ENCODE results near the gene FAM13B. TPM values are rescaled to one million over a fixed set of nuclear protein-coding genes. Genes with fewer than 3 reads are reported as not detected.
"Not testable (repeated sequence)": the region's sequence is repeated elsewhere in the genome, so short reads cannot be mapped to it uniquely, and the experiment has no call there.

The FAM13B gene
- total RNA-seq = 31.9 TPM

DNA sequence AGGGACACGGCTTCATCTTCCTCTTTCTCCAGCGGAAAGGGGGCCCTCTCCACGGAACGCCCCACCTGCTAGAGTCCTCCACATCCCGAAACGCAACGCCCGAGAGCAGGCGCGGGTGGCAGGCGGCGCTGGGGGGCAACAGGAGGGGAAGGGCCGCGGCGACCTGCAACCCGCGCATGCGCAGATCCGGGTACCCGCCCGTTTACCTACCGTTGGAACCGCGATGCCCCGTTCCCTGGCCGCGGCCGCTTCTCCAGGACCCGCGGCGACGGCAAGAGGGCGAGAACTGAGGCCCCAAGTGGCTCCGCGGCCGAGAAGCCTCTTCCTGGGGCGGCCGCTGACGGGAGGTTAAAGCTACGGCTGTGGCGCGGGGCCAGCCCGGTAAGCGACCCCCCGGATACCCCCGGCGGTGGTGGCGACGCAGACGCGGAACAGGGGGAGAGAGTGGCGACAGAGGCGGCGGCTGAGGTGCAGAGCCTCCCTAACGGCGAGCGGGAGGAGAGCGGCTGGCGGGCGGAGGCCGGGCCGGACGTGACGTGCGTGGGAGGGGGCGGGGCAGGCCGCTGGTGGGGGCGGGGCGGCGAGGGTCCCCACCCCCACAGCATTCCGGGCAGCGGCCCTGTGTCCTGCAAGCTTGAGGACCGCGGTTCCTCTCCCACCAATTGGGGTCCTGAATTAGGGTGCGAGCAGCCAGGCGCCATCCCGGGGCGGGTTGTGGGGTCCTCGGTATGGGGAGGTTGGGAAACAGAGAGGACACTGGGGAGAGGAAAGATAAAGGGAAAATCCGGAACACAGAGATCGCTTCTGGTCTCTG lies at the start of gene FAM13B:
Gene FAM13B (minus strand): TSS at position 508 of the 814 bp plus-strand sequence. CDS start 13,968 bp downstream, outside the sequence.
- peak; percentile 41 for DNase-seq

DNA sequence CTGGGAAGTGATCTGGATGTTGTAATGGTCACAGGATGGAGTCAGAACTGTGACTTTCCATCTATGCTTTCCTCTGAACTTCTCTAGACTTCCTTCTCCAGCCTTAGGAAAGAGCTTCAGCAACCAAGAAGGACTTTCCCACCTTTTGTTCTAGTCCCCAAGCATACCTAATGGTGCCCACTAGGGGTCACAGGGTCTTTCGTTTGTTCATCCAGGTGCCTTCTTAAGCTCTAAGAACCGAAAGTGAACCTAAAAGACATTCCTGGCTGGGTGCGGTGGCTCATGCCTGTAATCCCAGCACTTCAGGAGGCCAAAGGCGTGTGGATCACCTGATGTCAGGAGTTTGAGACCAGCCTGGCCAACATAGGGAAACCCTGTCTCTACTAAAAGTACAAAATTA lies 49.2 kb upstream of the FAM13B start:
- DNase-seq = no peak

DNA sequence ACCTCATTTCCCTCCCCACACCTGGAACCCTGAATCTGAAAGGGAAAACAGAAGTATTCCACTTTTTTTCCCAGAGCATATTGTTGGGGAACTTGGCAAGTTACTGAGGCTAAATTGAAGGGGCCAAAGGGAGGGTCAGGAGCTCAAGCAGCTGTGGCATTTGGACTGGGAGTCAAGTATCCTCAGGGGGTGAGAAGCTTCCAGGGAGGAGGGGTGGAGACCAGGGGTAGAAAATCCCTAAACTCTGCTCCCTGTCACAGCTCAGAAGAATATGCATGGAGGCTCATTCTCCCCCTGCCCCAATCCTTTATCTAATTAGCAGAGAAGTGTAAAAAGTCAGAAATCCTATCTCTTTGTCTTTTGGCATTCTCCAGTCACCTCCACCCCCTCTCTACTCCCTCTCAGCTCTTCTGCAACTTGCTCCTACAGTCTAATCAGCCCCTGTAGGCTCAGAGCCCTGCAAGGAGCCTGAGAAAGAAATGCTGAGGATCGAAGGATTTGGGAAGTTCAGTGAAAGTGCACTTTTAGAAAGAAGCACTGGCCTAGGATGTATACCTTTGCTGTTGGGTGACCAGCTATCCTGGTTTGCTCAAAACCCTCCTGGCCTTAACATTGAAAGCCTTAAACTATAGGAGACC lies 45.2 kb upstream of the FAM13B start:
- DNase-seq = no peak

DNA sequence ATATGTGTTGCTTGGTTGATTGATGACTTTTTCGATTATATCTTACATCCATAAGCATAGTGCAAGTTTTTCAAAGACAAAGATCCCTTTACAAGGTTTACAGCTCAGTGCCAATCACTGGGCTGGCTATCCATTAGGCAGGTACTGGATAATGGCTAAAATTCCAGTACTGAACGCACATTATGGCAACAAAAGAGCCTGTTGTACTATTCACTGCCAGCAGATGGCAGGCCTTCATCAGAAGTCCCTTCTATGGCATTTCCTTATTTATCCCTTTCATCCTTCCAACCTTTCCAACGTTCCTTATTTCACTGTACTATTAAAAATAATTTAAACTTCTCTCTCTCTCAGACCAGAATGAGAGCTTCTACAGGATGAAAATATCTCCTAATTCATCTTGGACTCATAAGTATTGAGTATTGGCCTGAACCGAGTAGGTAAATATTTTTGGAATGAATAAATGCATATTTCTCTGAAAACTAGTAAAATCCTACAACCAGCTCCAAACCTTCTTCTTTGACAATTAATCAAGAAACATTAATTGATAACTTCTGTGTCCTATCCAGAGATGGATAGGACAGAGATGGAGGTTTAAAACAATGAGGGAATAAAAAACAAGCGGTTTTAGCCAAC lies 44.3 kb upstream of the FAM13B start:
- no peak for DNase-seq

DNA sequence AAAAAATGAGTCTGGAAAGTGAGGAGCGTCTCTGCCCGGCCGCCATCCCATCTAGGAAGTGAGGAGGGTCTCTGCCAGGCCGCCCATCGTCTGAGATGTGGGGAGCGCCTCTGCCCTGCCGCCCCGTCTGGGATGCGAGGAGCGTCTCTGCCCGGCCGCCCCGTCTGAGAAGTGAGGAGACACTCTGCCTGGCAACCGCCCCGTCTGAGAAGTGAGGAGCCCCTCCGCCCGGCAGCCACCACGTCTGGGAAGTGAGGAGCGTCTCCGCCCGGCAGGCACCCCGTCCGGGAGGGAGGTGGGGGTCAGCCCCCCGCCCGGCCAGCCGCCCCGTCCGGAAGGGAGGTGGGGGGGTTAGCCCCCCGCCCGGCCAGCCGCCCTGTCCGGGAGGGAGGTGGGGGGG lies 37.1 kb upstream of the FAM13B start:
- not testable (repeated sequence) for DNase-seq

DNA sequence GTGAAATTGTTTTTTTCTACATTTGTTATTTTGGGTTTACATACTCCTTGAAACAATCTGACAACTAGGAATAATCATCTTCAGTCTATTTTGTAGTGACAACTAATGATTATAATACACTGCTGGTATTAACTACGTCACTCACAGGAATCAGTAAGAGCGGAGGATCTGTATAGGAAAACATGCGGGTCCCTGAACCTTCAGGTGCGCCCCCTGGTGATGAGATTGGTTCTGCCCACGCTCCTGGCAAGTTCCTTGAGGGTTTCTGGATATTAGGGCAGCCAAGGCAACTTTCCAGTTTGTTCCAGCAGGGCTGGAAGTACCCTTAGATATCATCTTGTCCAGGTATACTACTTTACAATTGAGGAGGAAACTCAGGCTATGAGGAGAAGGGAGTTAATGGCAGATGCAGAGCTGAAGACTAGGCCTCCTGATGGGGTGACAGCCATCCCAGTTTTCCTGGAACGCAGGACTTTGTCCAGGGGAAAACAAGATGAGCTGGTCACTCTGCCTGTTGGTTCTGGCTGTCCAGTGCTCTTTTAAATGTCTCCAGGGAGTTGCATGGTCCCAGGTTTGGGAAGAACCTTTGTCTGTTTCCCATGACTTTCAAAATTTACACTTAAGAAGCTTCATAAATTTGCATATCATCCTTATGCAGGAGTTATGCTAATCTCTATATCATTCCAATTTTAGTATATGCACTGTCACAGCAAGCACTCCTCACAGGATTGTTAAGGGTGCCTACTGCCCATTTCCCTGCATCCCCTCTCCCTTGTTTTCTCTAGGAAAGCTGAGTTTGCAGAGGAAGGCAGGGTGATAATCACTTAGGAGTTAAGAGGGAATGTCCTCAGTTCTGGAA lies 36.1 kb upstream of the FAM13B start:
- DNase-seq = no peak

DNA sequence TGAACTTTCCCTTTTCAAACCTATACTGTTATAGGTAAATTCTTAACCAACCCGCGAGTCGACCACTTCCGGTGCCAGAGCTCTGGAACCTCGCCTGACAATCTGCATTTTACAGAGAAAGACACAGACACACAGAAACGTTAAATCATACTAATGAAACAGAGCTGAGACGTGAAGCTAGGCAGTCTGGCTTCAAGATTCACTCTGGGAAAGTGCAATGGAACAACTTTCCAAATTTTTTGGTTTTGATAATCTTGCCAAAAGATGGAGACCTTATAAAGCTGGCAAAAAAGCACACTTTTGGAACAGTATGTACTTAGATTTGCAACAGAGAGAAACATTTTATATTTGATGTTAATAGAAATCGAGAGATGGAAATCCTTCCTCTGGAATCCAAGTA lies 35.1 kb upstream of the FAM13B start:
- DNase-seq = no peak

DNA sequence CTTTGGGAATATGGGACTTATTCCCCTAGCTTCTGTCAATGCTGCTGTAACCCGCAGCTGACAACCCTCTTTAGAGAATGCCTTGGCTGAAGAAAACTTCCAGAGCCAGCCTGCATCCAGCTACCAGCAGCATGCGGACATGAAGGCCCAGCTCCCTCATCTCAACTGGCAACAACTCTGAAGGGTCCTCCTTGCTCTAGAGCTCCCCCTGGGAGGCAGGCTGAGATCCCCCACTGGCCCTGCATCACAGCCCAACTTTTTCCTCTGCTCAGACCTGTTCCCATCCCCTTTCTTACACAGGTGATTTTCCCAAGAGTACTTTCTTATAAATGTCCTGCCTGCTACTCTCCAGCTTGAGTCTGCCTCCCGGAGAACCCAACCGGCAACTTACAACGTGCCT lies 32.2 kb upstream of the FAM13B start:
- no peak for DNase-seq

DNA sequence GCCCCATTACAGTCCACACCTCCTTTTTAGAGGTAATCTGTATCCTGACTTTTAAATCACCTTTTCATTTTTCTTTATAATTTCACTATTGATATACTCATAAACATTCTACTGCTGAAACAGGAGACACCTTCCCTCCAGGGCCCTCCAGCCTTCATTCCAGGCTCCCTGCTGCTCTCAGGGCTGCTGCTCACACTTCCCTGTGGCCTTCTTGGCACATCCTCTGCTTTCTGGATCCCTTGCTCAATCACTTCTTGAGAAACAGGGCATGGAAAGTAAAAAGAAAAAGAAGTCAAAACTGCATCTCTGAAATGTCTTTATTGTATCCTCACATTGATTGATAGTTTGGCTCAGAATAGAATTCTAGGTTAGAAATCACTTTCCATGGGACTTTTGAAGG lies 31.6 kb upstream of the FAM13B start:
- DNase-seq = no peak

DNA sequence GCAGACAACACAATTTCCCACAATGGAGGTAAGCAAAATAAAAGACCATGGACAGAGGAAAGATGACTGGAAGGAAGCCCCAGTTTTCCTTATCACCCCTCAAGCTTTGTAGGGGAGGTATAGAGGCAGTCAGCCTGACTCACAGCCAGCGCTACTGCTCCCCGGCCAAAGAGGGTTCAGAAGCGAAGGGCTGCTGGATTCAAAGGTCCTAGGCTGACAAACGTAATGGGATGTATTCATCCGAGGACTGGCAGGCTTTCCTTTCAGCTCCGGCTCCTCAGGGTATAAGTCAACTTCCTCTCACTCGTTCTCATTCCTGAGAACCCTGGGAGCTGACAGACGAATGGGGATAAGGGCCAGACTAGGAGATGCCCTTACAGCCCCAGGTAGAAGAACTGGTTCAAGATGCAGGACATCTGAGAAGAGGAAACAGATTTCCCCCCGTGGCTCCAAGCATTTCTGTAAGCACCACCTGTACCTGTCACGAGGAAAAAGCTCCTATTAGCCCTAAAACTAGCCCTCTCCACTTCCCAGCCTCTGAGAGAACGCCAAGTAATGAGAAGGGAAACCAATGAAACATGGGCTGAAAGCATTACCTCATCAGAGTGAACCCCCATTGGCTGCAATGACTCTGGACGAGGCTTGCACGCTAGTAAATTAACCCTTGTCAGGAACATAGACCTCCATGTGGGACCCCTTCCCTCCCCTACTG lies 22.1 kb upstream of the FAM13B start:
- no peak for DNase-seq

DNA sequence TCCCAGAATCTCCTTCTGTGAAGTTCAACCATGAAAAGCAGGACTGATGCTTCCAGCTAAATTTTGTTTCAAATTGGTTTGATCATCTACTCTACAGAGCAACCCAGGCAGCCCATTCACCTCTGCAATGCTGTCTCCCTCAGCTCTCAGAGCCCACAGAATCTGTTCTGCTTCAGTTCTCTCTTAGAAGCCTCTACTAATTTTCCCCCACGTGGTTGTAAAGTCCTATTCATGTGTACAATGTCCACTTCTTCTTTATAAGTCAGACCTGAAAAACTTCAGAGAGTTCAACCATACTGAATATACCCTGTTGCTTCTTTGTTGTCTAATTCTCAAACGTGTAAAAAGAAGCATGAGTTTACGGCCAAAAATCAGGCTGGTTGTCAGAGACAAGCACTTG lies 21.3 kb upstream of the FAM13B start:
- no peak for DNase-seq

DNA sequence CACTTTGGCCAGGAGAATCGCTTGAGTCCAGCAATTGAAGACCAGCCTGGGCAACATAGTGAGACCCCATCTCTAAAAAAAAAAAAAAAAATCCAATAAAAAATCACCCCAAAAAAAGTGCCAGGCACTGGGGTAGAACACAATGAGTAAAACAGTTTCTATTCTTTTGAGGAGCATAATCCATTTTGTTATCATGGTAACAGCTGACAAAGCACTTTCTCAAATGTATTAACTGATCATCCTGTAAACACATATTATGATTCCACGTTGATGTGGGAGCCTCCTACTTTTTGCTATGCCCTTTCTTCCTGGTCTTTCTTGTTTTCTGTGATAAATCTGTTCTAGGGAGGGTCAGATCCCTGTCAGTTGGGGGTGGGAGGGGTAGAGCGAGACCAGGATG lies 20.7 kb upstream of the FAM13B start:
- DNase-seq = no peak

DNA sequence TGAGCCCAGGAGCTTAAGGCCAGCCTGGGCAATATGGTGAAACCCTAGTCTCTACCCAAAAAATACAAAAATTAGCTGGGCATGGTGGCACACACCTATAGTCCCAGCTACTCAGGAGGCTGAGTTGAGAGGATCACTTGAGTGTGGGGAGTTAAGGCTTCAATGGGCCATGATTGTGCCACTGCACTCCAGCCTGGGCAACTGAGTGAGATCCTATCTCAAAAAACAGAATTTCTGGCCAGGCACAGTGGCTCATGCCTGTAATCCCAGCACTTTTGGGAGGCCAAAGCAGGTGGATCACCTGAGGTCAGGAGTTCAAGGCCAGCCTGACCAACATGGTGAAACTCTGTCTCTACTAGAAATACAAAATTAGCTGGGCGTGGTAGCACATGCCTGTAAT lies 19.8 kb upstream of the FAM13B start:
- DNase-seq = not testable (repeated sequence)

DNA sequence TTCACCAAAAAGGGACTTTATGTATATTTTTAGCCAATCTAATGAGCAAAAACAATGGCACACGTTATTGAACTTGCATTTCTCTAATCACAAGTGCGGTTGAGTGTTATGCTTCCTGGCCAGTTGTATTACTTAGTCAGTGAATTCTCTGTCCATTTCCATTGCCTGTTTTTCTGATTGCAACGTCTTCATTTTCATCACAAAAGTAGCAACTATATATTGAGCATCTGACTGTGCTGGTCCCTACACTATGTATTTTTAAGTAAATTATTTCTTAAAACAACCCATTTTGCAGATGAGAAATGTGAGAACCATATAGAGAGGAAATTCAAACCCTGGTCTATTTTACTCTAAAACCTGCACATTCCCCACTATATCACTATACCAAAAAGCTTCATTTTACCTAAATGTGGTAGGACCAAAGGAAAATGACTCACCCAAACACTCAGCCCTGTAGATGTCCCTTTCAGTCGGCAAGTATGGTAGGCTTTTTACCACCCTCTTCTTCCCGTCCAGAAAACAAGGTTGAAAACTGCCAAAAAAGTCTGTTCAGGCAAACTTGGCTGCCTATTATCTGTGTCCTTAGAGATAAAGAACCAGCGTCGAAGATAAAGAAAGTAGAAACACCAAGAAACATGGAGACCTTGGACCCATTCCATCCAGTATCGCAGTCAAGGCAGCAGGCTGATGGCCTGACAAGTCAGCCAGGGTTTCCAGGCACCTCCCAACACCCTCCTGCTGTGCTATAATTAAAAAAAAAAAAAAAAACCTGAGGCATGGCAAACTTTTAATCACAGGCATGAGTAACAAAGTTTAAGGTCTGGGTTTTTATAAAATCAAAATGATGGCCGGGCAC lies 18.8 kb upstream of the FAM13B start:
- no peak for DNase-seq

DNA sequence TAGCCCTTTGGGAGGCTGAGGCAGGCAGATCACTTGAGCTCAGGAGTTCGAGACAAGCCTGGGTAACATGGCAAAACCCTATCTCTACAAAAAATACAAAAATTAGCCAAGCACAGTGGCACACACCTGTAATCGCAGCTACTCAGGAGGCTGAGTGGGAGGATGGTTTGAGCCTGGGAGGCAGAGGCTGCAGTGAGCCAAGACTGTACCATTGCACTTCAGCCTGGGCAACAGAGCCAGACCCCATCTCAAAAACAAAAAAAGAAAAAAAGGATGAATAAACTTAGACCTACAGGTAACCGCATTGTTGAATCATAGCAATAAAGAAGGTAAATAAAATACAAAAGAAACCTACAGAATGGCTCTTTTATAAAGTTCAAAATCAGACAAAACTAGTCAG lies 12.4 kb upstream of the FAM13B start:
- not testable (repeated sequence) for DNase-seq

DNA sequence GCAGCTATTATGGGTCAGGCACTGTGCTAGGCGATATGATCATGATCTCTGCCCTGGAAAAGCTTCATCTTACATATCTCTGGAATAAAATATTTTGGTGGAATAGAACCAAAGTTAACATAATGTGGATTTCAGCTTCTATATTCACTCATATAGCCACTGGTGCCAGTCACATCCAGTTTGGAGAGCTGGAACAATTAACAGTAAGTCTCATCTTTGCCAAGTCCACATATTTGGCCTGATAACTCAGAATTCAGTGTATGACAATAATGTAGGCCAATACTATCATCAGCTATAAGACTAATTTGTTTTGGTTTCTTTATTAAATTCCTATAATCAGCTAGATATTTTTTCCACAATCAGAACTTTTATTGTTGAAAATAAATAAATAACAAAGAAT lies 5.9 kb upstream of the FAM13B start:
- DNase-seq = no peak

DNA sequence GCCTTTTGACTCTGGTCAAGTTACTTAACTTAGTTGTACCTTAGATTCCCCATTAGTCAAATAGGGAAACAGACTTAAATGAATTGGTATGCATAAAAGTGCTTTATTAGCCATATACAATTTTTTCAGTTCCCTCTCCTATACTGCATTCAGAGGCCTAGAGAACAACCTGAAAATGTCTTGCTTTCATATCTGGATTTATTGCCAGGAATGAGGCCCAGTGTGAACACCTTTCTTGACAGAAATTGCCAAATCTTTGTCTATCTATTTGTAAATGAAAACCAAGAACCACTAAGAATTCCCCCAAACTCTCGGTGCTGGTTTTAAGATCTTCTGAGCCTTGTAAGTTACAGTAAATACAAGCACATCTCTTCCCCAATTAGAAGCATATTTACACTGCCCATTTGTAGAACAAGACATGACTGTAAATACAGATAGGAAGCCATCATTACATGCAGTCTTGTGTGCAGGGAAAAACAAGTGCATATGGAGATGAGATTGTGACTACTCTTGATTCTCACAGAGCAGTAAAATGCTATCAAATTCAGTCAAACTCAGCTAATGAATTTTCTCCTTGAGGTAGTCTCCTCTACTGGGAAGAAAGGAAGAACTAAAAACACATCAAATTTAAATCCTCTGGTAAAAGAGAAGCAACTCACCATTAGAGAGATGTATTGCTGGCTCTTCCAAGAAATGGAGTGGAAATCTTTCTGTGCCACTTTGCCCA lies 5.2 kb upstream of the FAM13B start:
- DNase-seq = no peak

DNA sequence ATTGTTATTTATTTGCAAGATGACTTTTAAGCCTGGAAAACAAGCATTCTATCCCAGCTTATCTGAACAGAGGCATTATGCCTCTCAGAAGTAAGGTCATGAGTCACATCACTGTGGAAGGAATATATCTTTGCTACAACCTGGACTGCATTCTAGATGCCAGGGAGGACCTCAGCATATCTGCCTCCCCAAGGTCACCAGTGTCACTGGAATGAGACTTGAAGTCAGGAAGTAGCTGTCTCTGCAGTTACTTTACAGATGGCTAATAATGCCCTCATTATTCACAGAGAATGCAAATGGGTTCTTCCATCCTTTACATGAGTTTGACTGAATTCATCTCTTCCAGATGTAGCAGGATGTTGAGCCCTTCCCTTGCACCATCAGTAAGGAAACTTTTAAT lies 4.4 kb upstream of the FAM13B start:
- DNase-seq = no peak

DNA sequence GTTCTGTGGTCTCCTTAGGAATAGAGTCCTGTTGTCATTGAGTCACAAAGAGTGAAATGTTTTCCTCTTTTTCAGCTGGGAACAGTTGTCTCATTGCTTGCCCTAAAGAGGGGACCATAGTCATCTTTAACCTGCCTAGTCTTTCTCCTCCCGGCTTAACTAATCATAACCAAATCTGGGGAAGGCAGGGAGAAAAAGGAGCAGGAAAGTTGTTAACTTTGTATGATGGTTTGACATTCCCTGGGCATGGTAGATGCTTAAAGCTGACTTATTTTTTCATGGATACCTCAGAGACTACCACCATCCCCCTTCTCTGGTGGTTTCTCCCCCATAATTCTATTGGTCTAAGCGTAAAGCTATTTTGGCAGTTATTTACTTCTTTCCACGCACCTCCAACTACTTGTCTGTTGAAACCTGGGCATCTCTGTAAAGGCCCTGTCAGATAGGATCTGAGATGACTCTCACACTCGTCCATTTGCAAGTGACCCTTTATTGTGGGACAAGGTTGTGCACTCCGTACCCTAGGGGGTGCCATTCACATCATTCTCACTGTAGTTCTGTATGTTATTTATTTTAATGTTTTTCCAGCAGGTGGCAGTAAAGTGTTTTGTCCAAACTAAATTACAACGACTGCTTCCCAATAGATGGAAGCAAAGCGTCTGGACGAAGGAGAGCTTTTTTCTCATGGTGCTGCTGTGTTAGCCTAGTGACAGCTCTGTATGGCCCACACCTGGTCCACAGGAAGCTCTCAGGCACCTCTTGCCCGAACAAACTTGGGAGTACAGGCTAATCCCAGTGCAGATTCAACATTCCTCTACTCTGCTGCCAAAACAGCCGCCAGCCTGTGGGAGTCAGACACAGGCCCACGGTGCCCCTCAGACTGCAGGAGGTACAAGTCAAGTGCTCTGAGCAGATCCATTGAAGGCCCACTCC lies 3.0 kb upstream of the FAM13B start:
- peak; percentile 79 for DNase-seq
